GM03348 (cell line): ENCODE data around the gene EHMT1.
"Not testable (repeated sequence)": the region's sequence is repeated elsewhere in the genome, so short reads cannot be mapped to it uniquely, and the experiment has no call there.

Source experiments
- DNase-seq: peaks from one replicate; pipeline ENCODE4 v3.0.0; 2012; ENCODE audit warnings: low spot score

EHMT1 gene

DNA sequence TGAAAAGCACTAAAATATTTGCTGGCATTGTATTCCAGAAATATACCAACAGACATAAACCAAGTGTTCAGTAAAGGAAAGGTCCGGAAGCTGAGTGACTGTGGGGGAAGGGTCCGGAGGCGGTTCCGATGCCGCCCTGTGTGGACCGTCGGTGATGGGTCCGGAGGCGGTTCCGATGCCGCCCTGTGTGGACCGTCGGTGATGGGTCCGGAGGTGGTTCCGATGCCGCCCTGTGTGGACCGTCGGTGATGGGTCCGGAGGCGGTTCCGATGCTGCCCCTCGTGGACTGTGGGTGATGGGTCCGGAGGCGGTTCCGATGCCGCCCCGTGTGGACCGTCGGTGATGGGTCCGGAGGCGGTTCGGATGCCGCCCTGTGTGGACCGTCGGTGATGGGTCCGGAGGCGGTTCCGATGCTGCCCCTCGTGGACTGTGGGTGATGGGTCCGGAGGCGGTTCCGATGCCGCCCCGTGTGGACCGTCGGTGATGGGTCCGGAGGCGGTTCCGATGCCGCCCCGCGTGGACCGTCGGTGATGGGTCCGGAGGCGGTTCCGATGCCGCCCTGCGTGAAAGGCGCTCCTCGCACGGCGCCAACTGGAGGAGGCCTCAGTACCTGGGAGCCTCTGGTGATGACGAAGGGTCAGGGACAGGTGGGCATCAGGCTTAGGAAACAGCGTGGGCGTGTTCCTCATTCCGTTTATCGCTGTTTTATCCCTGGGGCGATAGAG, 191.1 kb downstream of the EHMT1 start:
- not testable (repeated sequence) for DNase-seq

GRCh38 chr9:137811283-137811870, 192.6 kb downstream of the EHMT1 start:
- no peak for DNase-seq

DNA sequence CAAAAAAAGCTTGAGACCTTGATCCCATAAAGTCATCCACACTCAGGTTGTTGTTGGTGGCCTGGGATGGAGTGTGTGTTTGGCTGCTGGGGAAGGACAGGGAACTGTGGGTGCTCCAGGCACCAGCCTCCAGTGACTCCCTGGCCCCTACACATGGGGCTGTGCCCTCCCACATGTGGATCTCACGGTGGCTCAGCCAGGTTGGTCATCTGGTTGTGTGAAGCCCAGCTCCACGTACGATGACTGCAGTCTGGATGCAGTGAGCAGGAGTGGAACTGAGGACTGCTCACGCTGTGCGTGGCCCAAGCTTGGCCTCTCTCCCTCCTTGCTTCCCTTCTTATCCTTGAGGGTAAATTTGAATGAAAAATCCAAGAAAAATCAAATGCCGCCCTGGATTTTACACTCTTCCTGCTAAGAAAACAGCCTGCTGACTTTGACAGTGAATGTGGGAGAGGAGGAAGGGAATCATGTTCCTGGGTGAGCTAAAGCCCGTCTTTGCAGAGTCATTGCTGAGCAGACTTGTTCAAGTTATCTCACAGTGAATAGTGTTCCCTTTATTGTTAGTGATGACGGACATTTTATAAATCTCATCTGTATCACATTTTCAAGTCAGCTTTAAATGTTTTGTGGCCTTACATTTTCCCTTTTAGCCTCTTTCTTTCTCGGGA, 193.7 kb downstream of the EHMT1 start:
- no peak for DNase-seq

- DNase-seq, result no peak
These were observed 194.4 kb downstream of the EHMT1 start for GRCh38 chr9:137813167-137813566.

- no peak for DNase-seq
These were observed 195.0 kb downstream of the EHMT1 start for GRCh38 chr9:137813651-137814415.

DNA sequence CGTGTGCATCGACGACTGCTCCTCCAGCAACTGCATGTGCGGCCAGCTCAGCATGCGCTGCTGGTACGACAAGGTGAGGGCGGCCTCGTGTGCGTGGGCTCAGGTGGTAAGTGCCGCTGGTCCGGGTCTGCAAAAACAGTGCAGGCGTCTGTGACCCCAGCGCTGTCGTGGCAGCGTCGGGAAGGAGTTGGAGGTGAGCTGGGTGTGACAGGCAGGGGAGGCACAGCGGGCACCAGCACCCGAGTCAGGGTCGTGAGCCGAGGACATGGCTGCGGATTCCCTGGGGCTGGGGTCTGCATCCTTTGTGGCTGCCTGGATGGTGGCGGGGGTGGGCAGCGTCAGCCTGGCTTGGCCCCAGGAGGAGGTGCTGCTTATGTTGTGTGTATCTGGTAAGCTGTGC, 195.6 kb downstream of the EHMT1 start:
- DNase-seq, result no peak

DNA sequence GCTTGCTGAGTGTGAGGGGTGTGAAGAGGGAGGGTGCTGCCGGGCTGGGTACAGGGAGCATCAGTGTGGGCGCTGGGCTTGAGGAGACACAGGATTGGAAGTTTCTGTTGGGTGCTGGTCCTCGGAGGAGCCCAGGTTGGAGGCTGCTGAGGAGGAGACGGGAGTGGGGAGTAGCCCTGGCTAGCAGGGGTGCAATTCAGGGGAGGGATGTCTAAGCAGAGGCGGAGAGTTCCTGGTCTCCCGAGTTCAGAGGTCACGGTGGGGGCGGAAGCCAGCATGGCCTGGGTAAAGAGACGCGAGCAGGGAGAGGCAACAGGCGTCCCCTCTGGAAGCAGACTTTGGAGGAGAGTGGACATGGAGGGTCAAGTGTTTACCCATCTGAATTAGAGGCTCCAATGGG, 196.0 kb downstream of the EHMT1 start:
- no peak for DNase-seq

DNA sequence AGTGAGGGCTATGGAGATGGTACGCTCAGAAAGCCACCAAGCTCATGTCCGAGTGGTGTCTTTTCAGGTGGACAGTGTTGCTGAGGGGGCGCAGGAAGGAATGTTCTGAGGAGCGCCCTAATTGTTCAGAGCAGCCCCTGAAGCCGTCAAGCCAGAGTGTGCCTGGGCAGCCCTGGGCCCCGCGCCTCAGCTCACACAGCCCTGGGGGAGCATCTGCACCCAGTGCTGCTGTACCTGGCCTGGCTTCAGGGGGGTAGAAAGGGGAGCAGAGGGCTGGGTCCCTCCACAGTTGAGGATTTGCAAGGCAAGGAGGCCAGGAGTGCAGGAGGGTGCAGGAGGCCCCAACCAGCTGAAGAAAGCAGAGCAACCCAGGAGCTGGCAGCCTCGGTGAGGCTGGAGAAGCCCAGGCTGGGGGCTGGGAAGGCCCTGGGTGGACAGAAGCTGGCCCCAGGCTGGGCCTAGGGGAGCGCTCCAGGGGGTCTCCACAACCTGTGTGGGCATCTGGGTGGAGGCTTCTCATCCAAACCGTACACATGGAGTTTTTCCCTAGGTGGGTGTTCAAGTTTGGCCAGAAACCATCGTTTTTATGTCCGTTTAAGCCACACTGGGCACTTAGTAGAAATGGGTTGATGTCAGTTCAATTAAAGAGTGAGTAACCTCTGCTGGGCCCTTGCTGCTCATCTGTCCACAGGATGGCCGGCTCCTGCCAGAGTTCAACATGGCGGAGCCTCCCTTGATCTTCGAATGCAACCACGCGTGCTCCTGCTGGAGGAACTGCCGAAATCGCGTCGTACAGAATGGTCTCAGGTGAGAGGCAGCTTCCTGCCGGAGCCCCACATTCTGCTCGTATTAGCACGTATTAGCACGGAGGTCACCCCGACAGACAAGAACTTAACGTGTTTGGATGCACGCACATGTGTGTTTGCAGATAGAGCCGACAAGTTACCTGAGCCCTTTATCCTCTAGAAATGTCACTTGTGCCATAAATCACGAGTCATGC, 196.8 kb downstream of the EHMT1 start:
- no peak for DNase-seq

GRCh38 chr9:137816531-137817235, 197.9 kb downstream of the EHMT1 start:
- DNase-seq, result no peak

GRCh38 chr9:137817236-137818200, 198.7 kb downstream of the EHMT1 start:
- no peak for DNase-seq

DNA sequence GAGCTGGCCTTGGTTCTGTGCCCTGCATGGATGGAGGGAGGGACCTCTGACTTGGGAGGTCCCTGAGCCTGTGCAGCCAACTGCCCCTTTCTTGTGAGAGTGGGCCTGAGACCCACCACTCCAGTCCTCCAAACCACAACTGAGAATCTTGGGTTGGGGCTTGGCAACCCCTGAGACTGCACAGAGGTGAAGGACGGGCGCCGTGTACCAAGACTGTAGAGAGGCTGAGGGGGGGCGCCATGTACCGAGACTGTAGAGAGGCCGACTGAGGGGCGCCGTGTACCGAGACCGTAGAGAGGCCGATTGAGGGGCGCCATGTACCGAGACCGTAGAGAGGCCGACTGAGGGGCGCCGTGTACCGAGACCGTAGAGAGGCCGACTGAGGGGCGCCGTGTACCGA, 199.5 kb downstream of the EHMT1 start:
- DNase-seq, result no peak

- DNase-seq, result no peak
These were observed 201.5 kb downstream of the EHMT1 start for GRCh38 chr9:137820161-137820855.

- DNase-seq, result no peak
These were observed 205.4 kb downstream of the EHMT1 start for GRCh38 chr9:137823986-137824771.

DNA sequence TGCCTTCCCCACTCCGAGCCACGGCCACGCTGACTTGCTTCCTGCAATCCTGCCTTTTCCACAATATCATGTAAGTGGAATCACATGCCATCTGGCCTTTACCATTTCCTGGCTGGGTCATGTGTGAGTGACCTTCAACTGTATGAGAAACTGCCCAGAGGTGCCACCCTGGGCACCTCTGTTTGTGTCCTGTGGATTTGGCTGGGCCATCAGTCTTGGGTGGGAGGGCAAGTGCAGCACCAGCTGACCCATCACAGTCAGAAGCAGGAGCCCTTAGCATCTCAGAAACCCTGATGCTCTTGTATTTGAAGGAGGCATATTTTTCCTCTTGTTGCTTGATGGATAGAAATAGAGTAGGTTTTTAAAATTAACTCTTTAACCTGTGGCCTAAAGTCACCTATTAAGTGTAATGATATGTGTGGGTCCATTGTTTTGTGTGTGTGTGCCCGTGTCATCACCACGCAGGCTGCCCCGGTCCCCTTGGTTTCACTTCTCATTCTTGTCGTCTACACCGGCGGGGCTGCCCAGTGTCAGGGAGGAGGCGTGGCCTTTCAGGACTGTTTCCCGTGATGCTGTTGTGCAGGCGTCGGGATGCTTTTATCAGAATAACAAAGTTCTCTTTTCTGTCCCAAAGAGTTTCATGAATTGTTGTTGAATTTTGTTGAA, 206.7 kb downstream of the EHMT1 start:
- DNase-seq, result no peak

DNA sequence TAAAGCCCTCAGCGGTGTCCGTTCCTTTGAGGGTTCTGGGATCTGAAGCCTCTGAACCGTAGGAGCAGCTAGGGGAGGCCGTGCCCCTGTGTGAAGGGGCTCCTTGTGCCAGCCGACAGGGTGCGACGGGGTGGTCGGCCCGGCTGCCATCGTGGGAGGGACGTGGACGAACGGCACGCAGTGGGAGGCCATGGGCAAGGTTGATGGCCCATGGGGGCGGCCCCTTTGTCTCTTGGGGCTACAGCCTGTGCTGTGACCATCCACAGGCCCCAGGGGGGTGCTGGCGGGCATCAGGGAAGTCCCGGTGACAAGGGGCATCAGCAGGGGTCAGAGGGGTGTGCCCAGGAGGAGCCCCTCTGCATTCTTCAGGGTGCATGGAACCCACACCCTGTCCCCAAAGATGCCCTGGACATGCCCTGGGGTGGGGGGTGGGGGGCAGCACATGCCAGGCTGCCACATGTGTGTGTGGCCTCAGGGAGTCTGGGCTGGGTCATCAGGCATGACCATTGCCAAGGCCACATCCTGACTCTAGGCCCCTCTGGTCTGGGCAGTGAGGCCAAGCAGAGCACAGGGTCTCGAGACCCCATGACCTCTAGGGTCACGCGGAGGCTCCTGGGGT, 209.2 kb downstream of the EHMT1 start:
- DNase-seq, result no peak

- peak; percentile 53 for DNase-seq
These were observed 209.9 kb downstream of the EHMT1 start for GRCh38 chr9:137828527-137829259.
